Measurements from ENCODE around the gene SIGLEC7.
"Not testable (repeated sequence)": the region's sequence is repeated elsewhere in the genome, so short reads cannot be mapped to it uniquely, and the experiment has no call there.

Gene SIGLEC7

DNA sequence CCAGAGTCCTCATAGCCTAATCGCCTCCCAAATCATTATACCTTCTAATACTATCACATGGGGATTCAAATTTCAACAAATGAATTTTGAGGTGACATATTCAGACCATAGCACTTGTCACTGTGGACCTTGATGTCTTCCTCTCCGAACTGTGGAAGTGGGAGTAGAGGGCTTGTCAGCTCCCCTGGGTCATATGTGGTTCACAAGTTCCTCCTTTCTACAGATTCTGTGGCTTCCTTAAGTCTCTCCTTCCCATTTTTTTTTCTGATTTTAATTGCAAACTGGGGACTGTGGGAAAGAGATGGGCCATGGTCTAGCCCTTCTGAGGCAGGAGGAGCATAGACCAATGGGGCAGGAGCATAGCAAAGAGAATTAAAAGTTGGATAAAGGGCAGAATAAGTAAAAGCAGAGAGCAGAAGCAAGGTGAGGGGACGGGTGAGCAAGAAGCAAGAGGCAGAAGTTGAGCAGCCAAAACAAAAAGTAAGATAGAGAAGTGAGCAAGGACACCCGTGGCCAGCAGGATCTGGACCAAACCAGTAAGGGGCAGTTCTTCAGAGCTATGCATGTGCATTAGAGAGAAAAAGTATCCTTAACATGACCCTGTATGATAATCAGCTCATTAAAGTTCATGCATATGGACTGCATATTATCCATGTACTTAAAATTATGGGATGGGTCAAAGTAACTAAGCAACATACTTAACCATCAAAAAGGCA, 2.6 kb upstream of the SIGLEC7 start:
- DNase-seq (ENCODE audit: low read depth): no peak

- DNase-seq (ENCODE audit: low read depth): no peak
Measured at GRCh38 chr19:51140441-51140840, 1.7 kb upstream of the SIGLEC7 start.

DNA sequence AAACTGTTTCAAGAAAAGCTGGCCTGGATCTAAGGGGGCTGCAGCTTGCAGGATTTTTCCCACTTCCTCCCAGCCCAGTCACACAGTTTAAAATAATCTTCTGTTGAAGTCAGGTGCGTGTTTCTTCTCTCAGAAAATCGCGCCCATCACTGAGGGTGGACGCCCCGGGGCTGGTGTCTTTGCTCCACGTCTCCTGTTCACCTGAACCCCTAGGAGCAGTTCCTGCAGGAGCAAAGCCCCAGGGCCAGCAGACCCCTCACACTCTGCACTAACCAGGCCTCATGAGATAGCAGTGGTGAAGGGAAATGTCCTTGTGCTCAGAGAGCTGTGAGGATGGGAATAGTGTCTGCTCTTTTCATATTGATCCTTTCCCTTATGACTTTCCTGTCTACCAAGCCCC, 920 bp upstream of the SIGLEC7 start:
- no peak for DNase-seq (ENCODE audit: low read depth)

GRCh38 chr19:51142809-51143475, 841 bp downstream of the SIGLEC7 start:
- DNase-seq (ENCODE audit: low read depth): not testable (repeated sequence)

DNA sequence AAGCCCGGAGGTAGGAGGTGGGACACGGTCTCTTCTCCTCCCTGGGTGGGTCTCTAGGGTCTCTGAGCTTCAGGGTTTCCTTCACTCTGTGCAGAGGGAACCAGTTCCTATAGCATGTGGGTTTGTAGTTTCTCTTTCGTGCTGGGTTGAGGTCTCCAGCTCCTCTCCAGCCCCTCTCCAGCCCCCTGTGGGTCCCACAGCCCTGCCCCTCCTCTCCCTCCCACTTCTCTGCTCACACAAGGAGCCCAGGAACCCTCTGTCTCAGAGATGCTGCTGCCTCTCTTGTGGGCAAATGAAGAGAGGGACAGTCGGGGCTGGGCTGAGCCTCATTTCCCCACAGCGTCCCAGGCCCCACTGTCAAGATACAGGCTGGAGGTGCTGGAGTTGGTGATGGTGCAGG, 1.4 kb downstream of the SIGLEC7 start:
- no peak for DNase-seq (ENCODE audit: low read depth)

GRCh38 chr19:51144482-51145045, 2.5 kb downstream of the SIGLEC7 start:
- DNase-seq (ENCODE audit: low read depth): no peak

GRCh38 chr19:51145916-51146493, 3.9 kb downstream of the SIGLEC7 start:
- DNase-seq (ENCODE audit: low read depth): no peak

DNA sequence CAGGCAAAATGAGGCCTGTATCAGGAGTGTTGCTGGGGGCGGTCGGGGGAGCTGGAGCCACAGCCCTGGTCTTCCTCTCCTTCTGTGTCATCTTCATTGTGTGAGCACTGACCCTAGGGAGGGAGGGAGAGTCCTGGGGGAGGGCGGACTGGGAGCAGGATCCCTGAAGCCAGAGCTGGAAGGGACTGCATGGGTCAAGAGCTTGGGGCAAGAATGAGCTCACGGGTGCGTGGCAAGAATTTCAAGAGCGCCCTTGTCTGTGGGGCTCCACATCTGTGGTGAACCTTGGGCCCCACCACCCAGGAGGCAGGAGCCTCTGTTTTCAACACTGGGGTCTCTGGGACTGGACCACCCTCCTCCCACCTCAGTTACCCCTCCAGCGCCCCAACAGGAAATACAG, 4.7 kb downstream of the SIGLEC7 start:
- DNase-seq (ENCODE audit: low read depth): no peak

DNA sequence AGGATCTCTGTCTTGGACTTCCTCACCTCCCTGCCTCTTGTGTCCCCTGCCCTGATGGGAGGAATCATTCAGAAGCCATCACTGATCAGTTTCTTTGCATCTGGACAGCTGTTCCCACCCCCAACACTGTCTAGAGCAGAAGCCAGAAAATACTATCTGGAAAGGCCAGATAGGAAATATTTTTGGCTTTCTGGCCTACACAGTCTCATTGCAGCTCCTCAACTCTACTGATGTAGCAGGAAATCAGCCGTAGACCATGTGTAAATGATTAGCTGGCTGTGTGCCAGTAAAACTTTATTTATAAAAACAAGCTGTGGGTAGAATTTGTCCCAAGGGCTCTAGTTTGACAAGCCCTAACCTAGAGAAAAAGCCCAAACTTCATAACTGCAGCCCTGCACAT, 5.6 kb downstream of the SIGLEC7 start:
- DNase-seq (ENCODE audit: low read depth): no peak

DNA sequence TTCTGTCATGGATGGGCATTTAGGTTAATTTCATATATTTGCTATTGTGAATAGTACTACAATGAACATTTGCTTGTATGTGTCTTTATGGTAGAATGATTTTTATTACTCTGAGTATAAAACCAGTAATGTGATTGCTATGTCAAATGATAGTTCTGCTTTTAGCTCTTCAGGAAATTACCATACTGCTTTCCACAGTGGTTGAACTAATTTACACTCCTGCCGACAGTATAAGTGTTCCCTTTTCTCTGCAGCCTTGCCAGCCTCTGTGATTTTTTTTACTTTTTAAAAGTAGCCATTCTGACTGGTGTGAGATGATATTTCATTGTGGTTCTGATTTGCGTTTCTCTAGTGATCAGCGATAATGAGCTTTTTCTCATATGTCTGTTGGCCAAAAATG, 6.5 kb downstream of the SIGLEC7 start:
- DNase-seq (ENCODE audit: low read depth): no peak

DNA sequence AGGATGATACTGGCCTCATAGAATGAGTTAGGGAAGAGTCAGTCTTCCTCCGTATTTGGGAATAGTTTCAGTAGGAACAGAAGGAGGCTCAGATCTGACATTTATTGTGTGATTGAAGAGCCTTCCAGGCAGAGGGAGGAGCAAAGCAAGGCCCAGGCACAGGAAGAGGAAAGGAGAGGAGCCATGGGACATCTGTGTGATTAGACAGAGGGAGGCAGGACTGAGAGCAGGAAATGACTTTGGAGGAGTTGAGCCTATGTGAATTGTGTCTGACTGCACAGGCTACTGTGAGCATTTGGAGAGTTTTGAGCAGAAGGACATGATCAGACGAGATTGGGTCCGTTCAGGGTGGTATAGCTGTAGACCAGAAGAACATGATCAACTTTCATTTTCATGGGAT, 8.5 kb downstream of the SIGLEC7 start:
- DNase-seq (ENCODE audit: low read depth): no peak

DNA sequence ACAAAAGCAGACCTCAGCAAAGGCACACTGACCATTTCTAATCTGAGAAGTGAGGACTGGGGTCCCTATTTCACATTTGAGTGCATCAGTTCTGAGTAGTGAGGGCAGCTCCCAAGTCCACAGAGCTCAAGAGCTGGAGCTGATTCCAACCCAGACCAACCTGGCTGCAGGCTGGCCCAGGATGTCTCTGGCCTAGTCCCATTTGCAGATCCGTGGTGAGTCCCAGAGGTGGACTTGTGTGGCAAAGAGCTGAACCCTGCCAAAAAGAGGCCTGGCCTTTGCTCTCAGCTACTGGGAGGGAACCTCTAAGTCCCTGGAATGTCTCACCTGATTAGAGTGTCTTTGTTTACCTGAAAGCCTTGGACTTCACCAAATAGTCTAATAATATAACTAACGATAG, 14.6 kb downstream of the SIGLEC7 start:
- no peak for DNase-seq (ENCODE audit: low read depth)

DNA sequence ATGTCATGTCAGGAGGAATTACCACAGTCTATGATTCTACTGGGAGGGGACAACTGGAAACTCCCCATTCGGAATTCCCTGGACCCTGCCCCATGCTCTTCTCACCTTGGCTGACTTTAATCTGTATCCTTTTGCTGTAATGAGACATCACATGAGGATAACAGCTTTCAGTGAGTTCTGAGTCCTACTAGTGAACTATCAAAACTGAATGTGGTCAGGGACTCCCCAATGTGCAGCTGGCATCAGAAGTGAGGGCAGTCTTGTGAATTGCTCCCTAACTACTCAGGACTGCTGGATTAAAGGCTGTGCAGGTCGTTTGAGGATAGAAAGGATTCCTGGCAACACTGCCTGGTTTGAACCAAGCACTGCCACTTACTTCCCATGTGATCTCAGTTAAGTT, 15.2 kb downstream of the SIGLEC7 start:
- DNase-seq (ENCODE audit: low read depth): no peak

DNA sequence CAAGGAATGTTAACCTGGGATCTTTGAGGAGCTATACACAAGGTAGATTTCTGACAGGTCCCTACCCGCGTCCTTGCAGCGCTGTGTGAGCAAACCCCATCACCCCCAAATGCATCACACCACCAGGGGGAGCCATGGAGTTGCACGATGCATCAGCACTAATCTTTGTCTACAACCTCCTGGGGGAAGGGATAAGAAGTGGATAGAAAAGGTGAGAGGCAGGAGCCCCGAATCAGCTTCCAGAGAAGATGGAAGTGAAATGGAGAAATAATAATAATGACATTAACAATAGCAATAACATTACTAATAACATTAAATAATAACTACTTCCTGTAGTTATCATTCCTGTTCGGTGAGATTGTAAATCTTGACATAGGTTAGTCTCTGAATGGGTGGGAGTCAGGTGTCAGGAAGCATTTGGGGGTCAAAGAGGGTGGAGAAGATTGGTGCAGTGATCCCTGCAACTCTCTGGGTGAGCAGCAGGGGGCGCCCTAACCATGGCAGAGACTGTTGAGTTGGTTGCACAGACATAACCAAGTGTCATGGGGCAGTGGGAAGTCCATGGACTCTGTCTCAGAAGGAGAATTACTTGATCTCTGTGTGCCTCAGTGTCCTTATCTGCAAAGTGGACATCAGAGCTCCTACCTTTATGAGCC, 16.5 kb downstream of the SIGLEC7 start:
- DNase-seq (ENCODE audit: low read depth): no peak

- no peak for DNase-seq (ENCODE audit: low read depth)
Measured at GRCh38 chr19:51159656-51160055, 17.6 kb downstream of the SIGLEC7 start.

- no peak for DNase-seq (ENCODE audit: low read depth)
Measured at GRCh38 chr19:51161266-51161665, 19.2 kb downstream of the SIGLEC7 start.

DNA sequence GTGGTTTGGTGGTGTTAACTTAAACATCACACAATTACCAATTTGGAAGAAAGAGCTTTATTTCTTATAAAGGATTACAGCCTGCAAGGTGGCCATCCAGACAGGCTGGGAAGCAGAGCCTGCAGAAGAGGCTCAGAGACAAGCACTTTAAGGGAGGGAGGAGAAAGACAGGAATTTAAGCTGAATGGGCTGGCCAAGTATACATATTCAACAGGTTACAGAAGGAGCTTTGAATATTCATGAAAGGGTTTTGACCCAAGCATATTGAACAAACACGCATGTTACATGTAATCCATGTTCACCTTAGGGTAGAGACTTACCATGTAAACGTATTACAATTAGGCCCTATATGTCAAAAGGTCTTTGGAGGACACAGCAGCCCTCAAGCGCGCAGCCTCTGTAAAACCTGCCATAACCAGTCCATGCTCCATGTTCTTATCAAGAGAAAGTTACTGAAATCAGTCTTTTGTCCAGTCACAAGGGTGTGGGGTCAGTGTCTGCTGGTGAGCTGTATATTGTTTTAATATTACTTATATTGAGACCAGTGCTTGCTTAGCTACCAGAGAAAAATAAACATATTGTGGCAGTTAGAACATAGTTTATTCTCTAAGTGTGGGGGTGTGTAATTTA, 19.9 kb downstream of the SIGLEC7 start:
- no peak for DNase-seq (ENCODE audit: low read depth)

GRCh38 chr19:51163257-51163656, 21.2 kb downstream of the SIGLEC7 start:
- DNase-seq (ENCODE audit: low read depth): no peak

DNA sequence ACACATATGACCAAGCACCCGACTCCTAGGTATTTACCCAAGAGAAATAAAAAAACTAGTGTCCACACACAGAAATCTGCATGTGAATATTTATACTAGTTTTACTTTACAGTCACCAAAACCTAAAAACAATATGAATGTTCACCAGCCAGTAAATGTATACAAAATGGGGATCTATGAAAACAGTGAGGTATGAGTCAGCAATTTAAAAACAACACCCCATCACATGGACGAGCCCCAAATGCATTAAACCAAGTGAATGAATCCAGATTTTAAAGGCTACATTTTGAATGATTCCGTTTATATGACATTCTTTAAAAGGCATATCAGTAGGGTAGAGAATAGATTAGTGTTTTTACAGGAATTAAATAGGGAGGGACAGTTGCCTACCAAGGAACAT, 22.1 kb downstream of the SIGLEC7 start:
- DNase-seq (ENCODE audit: low read depth): no peak

DNA sequence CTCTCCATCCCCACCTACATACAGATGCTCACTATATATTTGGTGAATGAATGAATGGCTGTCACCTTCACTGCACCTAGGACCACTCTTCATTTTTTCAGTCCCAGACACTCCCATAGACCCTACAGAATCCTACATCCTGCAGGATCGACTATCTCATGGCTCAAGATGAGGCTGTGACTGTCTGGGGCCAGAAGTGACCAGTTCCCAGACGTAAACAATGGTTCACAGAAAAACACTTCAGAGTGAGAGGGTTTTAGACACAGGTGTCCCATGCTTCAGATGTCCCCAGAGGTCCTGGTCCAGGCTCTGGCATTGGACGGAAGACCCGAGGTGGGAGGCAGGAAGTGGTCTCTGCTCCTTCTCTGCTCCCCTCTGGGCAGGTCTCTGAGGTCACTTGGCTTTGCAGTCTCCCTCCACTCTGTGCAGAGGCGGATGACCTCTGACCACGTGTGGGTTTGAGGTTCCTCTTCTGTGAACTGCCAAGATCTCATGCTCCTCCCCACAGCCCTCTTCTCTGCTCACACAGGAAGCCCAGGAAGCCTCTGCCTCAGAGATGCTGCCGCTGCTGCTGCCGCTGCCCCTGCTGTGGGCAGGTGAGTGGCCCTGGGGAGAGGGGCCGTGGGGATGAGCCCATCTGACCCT, 24.9 kb downstream of the SIGLEC7 start:
- no peak for DNase-seq (ENCODE audit: low read depth)

DNA sequence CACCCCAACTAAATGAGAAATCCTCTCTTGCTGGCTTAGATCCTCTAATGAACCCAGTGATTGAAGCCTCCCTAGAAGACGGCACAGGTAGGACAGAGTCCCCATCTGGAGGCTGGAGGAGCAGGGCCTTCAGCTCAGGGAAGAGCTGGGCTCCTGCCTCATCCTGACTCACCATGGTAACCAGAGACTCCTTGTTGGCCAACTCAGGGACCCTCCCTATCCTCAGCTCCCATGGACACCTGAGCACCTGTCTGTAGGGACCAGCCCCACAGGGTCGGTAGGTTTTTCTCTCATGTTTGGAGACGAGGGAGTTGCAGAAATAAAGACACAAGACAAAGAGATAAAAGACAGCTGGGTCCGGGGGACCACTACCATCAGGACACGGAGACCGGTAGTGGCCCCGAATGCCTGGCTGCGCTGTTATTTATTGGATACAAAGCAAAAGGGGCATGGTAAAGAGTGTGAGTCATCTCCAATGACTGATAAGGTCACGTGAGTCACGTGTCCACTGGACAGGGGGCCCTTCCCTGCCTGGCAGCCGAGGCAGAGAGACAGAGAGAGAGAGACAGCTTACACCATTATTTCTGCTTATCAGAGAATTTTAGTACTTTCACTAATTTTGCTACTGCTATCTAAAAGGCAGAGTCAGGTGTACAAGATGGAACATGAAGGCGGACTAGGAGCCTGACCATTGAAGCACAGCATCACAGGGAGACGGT, 26.6 kb downstream of the SIGLEC7 start:
- no peak for DNase-seq (ENCODE audit: low read depth)
